HG02970 (cell line): ENCODE data around the gene TBC1D12.
"Not testable (repeated sequence)": the region's sequence is repeated elsewhere in the genome, so short reads cannot be mapped to it uniquely, and the experiment has no call there.

Experiments used
- ATAC-seq: cut with Tn5 transposase; IDR thresholded peaks from one replicate; pipeline ENCODE4 v1.9.1; 2021; ENCODE audit warnings: mild to moderate bottlenecking, moderate library complexity, moderate number of reproducible peaks; ENCODE audit not compliant: unreplicated experiment, low FRiP score

TBC1D12 gene

DNA sequence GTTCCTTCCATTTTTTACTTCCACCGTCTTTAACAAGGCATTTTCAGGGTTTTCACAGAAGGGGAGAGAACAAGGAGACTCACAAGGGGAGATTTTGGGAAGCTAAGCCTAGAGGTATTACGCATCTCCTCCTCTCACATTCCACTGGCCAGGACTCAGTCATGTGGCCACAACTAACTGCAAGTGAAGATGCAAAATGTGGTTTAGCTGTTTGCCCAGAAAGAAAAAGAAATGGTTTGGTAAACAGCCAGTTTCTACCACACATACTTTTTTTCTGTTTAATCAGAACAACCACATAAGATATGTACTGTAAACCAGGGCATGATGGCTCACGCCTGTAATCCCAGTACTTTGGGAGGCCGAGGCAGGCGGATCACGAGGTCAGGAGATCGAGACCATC lies 121.8 kb downstream of the TBC1D12 start:
- no peak for ATAC-seq

DNA sequence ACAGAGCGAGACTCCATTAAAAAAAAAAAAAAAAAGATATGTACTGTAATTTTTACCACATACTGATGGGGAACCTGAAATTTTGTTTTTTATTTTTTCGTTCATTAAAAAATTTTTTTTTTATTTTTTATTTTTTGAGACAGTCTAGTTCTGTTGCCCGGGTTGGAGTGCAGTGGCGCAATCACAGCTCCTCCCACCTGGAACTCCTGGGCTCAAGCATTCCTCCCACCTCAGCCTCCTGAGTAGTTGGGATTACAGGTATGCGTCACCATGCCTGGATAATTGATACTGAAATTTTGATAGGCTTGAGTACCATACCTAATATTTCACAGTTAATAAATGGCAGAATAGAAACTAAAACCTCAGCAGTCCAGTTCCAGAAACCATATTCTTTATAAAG lies 122.4 kb downstream of the TBC1D12 start:
- ATAC-seq = no peak

DNA sequence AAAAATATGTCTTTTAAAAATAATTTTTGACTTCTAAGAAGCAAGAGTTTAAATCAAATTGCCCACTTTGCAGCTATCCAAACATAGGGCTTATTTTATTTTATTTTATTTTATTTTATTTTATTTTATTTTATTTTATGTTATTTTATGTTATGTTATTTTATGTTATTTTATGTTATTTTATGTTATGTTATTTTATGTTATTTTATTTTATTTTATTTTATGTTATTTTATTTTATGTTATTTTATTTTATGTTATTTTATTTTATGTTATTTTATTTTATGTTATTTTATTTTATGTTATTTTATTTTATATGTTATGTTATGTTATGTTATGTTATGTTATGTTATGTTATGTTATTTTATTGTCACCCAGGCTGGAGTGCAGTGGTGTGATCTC lies 129.2 kb downstream of the TBC1D12 start:
- not testable (repeated sequence) for ATAC-seq

DNA sequence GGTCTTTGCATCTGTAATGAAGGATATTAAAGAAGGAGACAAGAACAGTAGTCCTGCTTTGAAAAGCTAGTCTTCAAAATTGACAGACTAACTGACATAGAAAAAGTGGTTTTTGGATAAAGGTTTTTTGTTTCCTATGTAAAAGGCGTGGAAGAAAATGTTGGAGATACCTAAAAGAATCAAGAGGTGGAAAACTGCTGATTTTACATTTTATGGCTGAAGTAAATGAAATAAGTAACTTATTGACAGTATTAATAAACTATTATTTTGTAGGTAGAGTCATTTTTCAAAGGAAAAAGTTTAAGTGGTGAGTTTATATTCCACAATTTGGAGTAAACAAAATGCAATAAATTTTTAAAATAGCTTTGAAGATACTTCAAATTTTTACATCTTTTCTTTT lies 130.7 kb downstream of the TBC1D12 start:
- ATAC-seq = no peak

DNA sequence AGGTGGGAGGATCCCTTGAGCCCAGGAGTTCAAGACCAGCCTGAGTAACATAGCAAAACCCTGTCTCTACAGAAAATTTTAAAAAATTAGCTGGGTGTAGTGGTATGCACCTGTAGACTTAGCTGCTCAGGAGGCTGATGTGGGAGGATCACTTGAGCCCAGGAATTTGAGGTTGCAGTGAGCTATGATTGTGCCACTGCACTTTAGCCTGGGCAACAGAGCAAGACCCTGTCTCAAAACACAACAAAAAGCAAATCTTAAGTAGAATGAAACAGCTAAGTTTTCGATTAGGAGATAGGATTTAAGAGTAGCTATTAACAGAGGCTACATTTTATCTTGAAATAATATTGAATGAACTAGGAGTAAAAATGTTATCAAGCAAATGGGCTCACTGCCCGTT lies 139.9 kb downstream of the TBC1D12 start:
- not testable (repeated sequence) for ATAC-seq

DNA sequence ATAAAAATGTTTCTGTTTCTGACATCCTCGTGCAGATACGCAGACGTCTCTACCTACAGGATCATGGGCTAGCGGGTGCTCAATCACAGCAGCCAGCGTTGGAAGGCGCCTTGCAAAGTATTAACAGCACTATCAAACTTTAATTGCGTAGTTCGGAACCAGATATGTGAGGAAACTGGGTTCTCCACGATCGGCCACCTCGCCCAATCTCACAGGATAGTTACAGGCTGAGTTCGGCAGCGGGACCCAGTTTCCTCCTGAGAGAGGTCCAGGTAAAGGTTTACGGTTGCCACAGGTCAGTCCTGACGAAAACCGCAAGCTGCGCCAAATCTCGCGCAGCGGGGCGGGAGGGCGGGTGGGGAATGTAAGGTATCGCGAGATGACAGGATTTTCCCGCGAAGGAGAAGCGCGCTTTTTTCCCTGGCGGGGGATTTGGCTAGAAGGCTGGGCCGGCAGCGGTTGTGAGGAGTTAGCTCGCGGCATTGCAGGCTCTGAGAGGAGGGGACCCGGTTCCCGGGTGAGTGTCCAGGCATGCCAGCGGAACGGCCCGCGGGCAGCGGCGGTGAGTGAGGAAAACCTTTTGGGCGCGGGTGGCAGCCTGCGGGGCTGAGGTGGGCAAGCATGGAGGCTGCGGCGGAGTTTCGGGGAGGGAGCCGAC lies 143.2 kb downstream of the TBC1D12 start, which contains the start of gene HELLS:
HELLS (plus strand) TSS at position 398 of the 658 bp plus-strand sequence; CDS start at position 532, 134 bp downstream.
- peak; percentile 63 for ATAC-seq

DNA sequence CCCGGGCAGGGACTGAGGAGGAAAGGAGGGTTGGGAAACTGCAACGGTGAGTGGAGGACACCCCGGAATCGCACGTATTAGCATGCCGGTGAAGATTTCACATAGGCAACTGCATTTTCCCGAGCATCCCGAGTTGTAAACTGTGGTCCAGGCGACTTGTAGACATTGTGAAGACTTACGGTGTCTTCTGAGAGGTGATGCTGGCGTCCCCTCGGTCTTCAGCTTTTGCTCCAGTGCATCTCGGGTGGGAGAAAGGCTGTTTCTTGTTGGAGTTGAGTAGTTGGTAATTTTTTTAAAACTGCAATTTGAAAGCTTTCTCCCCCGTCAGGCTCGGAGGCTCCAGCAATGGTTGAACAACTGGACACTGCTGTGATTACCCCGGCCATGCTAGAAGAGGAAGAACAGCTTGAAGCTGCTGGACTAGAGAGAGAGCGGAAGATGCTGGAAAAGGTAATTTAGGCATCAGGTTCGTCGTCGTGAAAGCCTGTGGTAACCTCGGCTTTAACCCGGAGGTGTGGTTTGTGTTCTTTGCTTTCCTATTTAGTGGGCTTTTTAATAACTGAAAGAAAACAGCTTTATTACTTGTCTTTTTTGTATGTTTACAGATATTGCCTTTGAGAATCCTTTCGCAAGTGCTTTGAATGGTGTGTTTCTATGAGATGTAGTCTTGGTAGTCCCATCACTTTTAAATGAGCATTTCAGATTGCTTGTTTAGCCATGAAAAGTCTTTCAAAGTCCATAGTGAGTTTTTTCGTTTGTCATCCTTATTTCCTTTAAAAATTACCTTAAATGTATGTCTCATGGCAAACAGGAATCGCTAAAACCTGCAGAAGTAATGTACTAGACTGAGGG lies 143.9 kb downstream of the TBC1D12 start:
- no peak for ATAC-seq

DNA sequence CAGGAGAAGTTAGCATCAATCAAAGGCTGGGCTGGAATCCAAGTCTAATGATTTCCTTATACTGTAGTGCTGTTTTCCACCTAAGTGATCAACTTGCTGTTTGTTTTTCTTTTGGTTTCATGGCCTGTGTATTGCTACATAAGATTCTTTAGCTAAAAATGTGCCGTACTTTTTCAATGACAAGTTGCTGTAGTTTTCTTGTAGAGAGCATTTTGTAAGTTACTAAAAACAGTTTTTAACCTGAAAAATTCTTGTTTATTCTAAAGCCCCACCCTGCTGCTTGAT lies 144.5 kb downstream of the TBC1D12 start:
- no peak for ATAC-seq

DNA sequence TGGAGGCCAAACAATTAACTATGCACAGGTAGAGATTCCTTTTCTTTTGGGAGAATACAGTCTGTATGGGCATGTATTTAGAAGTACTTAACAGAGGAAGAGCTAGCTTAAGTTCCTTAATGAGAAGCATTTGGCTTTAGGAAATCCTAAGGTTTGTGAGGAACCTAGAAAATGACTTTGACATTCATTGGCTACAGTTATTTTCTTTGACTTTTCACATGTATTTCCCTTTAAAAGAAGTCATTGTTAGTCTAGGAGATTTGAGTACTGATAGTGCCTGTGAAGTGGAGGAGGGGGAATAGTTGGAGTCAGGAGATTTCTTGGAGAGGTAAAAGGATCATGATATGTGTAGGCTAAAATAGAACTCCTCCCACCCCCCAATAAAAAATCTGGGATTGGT lies 146.9 kb downstream of the TBC1D12 start:
- no peak for ATAC-seq

DNA sequence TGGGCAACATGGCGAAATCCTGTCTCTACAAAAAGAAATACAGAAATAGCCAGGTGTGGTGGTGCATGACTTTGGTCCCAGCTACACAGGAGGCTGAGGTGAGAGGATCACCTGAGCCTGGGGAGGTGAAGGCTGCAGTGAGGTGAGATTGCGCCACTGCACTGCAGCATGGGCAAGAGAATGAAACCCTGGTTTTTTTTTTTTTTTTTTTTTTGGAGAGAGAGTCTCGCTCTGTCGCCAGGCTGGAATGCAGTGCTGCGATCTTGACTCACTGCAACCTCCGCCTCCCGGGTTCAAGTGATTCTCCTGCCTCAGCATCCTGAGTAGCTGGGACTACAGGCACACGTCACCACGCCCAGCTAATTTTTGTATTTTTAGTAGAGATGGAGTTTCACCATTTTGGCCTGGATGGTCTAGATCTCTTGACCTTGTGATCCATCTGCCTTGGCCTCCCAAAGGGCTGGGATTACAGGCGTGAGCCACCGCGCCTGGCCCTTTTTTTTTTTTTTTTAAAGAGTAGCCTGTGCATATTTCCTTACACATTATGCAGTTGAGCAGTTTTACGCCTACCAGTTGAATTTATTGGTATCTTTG lies 165.5 kb downstream of the TBC1D12 start:
- ATAC-seq = not testable (repeated sequence)

DNA sequence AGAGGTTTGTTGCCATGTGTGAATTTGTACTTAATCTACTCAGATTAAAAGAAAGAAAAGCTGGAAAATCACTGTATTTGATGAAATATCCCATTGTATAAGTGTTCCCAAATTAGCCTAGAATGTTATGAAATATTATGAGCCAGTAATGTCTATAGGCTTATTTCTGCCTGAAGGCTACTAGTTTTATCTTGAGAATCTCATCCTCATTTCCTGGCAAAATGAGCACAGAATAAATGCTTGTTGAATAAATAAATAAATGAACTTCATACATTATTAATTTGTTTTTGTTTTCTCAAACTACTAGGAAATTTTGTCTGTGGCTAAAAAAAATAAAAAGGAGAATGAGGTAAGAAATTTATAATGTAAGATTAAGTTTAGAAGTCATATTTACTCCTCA lies 168.7 kb downstream of the TBC1D12 start:
- no peak for ATAC-seq

DNA sequence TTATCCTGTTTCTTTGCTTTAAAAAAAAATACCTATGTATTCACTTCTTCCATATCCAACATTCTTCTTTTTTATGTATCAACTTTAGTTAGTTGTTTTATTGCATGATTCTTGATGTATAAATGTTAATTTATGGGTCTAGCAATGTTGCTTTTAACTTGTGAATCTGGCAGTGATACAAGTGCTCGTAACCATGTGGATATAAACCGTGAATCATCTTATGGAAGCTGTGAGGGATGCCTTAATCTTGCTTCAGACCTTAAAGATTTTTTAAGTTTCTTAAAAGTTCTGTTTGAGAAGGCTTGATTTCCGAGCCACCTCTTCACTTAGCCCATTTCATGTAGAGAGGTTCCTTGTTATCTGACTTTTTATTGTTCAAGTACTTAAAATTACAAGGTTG lies 169.2 kb downstream of the TBC1D12 start:
- no peak for ATAC-seq

DNA sequence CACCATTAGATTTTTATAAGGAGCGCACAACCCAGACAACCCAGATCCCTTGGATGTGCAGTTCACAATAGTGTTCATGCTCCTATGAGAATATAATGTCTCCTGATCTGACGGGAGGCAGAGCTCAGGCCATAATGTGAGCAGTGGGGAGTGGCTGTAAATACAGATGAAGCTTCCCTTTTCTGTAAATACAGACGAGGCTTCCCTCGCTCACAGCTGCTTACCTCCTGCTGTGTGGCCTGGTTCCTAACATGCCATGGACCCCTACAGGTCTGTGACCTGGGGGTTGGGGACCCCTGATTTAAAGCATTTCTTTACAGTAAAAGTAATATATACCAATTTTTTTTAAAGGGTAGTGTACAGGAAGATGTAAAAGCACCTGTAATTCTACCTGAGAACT lies 176.4 kb downstream of the TBC1D12 start:
- ATAC-seq = no peak

DNA sequence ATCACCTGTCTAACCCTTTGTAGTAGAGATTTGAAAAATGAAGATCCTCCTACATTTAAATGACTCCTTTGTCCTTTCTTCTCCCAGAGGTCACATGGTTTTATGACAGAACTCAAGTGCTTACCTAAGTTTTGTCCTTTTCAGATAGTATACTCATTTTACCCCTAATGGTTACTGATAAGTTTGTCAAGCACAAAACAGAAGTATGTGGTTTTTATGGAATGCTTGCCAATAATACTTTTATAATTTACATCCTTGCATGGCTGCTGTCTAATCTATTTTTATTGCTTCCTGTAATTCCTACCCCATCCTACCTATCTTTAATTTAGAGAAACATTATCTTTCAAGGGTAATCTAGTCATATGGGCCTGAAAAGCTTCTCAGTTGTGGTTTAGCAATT lies 180.8 kb downstream of the TBC1D12 start:
- ATAC-seq = no peak
